H9 (cell line): Measurements from ENCODE around the gene CYB5B. TPM values are rescaled to one million over a fixed set of nuclear protein-coding genes. Genes with fewer than 3 reads are reported as not detected.

Experiments used
- DNase-seq: peaks from one replicate; pipeline ENCODE4 v3.0.0-alpha.2; 2017
- H2AFZ ChIP-seq: one replicate; pipeline ENCODE4 v1.6.1; 2013; ENCODE audit warnings: mild to moderate bottlenecking, low read length, control low read depth, moderate library complexity
- H2AK5ac ChIP-seq: 2 replicates; pipeline ENCODE4 v1.6.1; 2013; ENCODE audit warnings: low read length, control low read depth, mixed read lengths; ENCODE audit not compliant: insufficient read length
- H2BK120ac ChIP-seq: one replicate; pipeline ENCODE4 v1.6.1; 2013; ENCODE audit warnings: low read depth, mild to moderate bottlenecking, low read length, control low read depth, inconsistent platforms; ENCODE audit not compliant: poor library complexity, severe bottlenecking
- H2BK12ac ChIP-seq: 2 replicates; pipeline ENCODE4 v1.6.1; 2013; ENCODE audit warnings: low read length, control low read depth, mixed read lengths, low read depth; ENCODE audit not compliant: insufficient read length
- H2BK15ac ChIP-seq: 2 replicates; pipeline ENCODE4 v1.6.1; 2013; ENCODE audit warnings: low read depth, low read length, control low read depth
- H2BK20ac ChIP-seq: one replicate; pipeline ENCODE4 v1.6.1; 2013; ENCODE audit warnings: low read depth, mild to moderate bottlenecking, low read length, control low read depth, inconsistent platforms; ENCODE audit not compliant: poor library complexity, severe bottlenecking
- H2BK5ac ChIP-seq: 2 replicates; pipeline ENCODE4 v1.6.1; 2013; ENCODE audit warnings: low read length, control low read depth, mixed read lengths; ENCODE audit not compliant: insufficient read length
- H3K14ac ChIP-seq: 2 replicates; pipeline ENCODE4 v1.6.1; 2013; ENCODE audit warnings: low read length, control low read depth; ENCODE audit not compliant: insufficient read depth
- H3K18ac ChIP-seq: 2 replicates; pipeline ENCODE4 v1.6.1; 2013; ENCODE audit warnings: low read depth, mild to moderate bottlenecking, mixed read lengths, low read length, control low read depth; ENCODE audit not compliant: insufficient read length
- H3K23ac ChIP-seq: 2 replicates; pipeline ENCODE4 v1.6.1; 2013; ENCODE audit warnings: low read length, control low read depth, mixed read lengths, low read depth; ENCODE audit not compliant: insufficient read length
- H3K23me2 ChIP-seq: 2 replicates; pipeline ENCODE4 v1.6.1; 2013; ENCODE audit warnings: low read depth, mild to moderate bottlenecking, mixed read lengths, low read length, control low read depth; ENCODE audit not compliant: insufficient read length, poor library complexity, severe bottlenecking
- H3K27ac ChIP-seq: 2 replicates; pipeline ENCODE4 v1.5.1; 2013; ENCODE audit warnings: low read length, control low read depth, mixed read lengths, low read depth; ENCODE audit not compliant: insufficient read length
- H3K27me3 ChIP-seq: 2 replicates; pipeline ENCODE4 v1.6.1; 2013; ENCODE audit warnings: low read length, control low read depth, inconsistent platforms; ENCODE audit not compliant: insufficient read depth
- H3K4ac ChIP-seq: 2 replicates; pipeline ENCODE4 v1.6.1; 2013; ENCODE audit warnings: low read depth, mild to moderate bottlenecking, control low read depth, inconsistent platforms, low read length, moderate library complexity
- H3K4me1 ChIP-seq: 2 replicates; pipeline ENCODE4 v1.6.1; 2013; ENCODE audit warnings: low read length, control low read depth, inconsistent platforms; ENCODE audit not compliant: insufficient read depth
- H3K4me2 ChIP-seq: 2 replicates; pipeline ENCODE4 v1.6.1; 2013; ENCODE audit warnings: low read length, control low read depth, mixed read lengths; ENCODE audit not compliant: insufficient read length, insufficient read depth
- H3K56ac ChIP-seq: 2 replicates; pipeline ENCODE4 v1.6.1; 2013; ENCODE audit warnings: low read depth, mild to moderate bottlenecking, mixed read lengths, low read length, control low read depth; ENCODE audit not compliant: insufficient read length
- H3K79me1 ChIP-seq: 2 replicates; pipeline ENCODE4 v1.6.1; 2013; ENCODE audit warnings: low read depth, mild to moderate bottlenecking, moderate library complexity, low read length, control low read depth, inconsistent platforms; ENCODE audit not compliant: insufficient read depth, poor library complexity, severe bottlenecking
- H3K79me2 ChIP-seq: 2 replicates; pipeline ENCODE4 v1.6.1; 2013; ENCODE audit warnings: low read length, control low read depth, inconsistent platforms; ENCODE audit not compliant: insufficient read depth
- H3K9ac ChIP-seq: 2 replicates; pipeline ENCODE4 v1.6.1; 2013; ENCODE audit warnings: low read length, control low read depth, mixed read lengths; ENCODE audit not compliant: insufficient read length; ENCODE audit errors: extremely low read depth
- H3K9me3 ChIP-seq: one replicate; pipeline ENCODE4 v1.6.1; 2013; ENCODE audit warnings: low read depth, low read length, inconsistent platforms; ENCODE audit not compliant: control insufficient read depth
- H3T11ph ChIP-seq: one replicate; pipeline ENCODE4 v1.6.1; 2013; ENCODE audit warnings: mild to moderate bottlenecking, low read length, control low read depth, inconsistent platforms
- H4K20me1 ChIP-seq: one replicate; pipeline ENCODE4 v1.6.1; 2013; ENCODE audit not compliant: control insufficient read depth, insufficient read length, insufficient read depth
- H4K5ac ChIP-seq: 2 replicates; pipeline ENCODE4 v1.6.1; 2013; ENCODE audit warnings: low read depth, mild to moderate bottlenecking, mixed read lengths, low read length, control low read depth; ENCODE audit not compliant: insufficient read length
- H4K8ac ChIP-seq: replicated peaks from 2 replicates; pipeline ENCODE4 v1.6.1; 2013; ENCODE audit warnings: low read length, control low read depth, mixed read lengths, low read depth; ENCODE audit not compliant: insufficient read length
- H4K91ac ChIP-seq: 2 replicates; pipeline ENCODE4 v1.6.1; 2013; ENCODE audit warnings: low read depth, mild to moderate bottlenecking, moderate library complexity, mixed read lengths, low read length, control low read depth; ENCODE audit not compliant: insufficient read length
- H3K27ac Mint-ChIP-seq, 3 experiments: 2 replicates in 2 of 3; 3 replicates in 1 of 3; pipeline ENCODE4 v1.8.0; 2020 to 2021; ENCODE audit warnings: mixed read lengths in 3 of 3, mild to moderate bottlenecking in 1 of 3, moderate library complexity in 1 of 3
- H3K27me3 Mint-ChIP-seq: 2 replicates; pipeline ENCODE4 v1.8.0; 2021; ENCODE audit warnings: low read depth, mild to moderate bottlenecking, moderate library complexity, mixed read lengths
- H3K36me3 Mint-ChIP-seq, 3 experiments: 2 replicates in 2 of 3; 3 replicates in 1 of 3; pipeline ENCODE4 v1.8.0; 2020 to 2021; ENCODE audit warnings: low read depth in 3 of 3, mixed read lengths in 3 of 3; ENCODE audit not compliant: insufficient read depth in 1 of 3
- H3K4me1 Mint-ChIP-seq, 2 experiments: 2 replicates each; pipeline ENCODE4 v1.8.0; 2020; ENCODE audit warnings: mixed read lengths in 2 of 2
- H3K4me3 Mint-ChIP-seq, 2 experiments: 2 replicates in 1 of 2; 3 replicates in 1 of 2; pipeline ENCODE4 v1.8.0; 2020 to 2021; ENCODE audit warnings: mild to moderate bottlenecking in 2 of 2, mixed read lengths in 2 of 2, moderate library complexity in 1 of 2
- H3K9me3 Mint-ChIP-seq, 2 experiments: 2 replicates in 1 of 2; 3 replicates in 1 of 2; pipeline ENCODE4 v1.8.0; 2020; ENCODE audit warnings: mild to moderate bottlenecking in 2 of 2, mixed read lengths in 2 of 2, moderate library complexity in 1 of 2
- WGBS: extraction: QIAGEN DNeasy Blood & Tissue Kit; methylation state at CpG from one replicate; pipeline ENCODE4 v1.1.7; 2013; ENCODE audit warnings: missing lambda C conversion rate, low lambda C conversion rate, mixed read lengths; ENCODE audit not compliant: insufficient read length; ENCODE audit errors: extremely low coverage; 5-methylcytosine and 5-hydroxymethylcytosine counted together
- total RNA-seq: library from RNA; stranded (reverse); gene quantifications from 2 replicates; pipeline ENCODE4 v1.2.1, GENCODE V29; 2021
- TF ChIP-seq, protein P1 (sequence below): fragments of 200-600 bp; sonication (generic); conservative IDR thresholded peaks from 3 replicates; pipeline ENCODE4 v1.8.0; 2021; ENCODE audit warnings: antibody characterized with exemption, mild to moderate bottlenecking

CYB5B gene
- total RNA-seq, 1 experiment from 2014 or later = 126 TPM

DNA sequence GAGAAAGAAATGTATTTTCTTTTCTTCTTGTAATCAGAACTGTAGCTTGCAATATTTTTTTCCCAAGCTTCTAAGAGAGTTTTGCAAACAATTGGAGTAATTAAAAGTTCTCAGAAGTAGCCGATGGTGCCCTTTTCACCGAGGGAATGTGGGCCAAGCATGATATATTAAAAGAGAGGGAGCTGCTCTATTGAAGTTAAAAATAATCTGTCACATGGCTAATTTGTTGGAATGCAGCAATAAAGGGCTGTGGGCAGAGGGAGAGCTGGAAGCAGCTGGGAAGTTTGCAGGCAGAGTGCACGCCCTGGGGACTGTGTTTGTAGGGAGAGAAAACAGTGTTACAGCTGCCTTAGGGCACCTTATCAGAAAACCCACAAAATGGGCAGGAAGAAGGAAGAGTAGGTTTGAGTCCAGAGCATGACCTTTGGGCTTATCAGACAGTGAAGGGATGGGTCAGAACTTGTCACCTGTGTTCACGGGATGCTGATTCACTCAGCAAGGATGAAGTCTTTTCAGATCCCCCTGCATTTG, 20.1 kb upstream of the CYB5B start:
- no peak overlapping the region for H2AK5ac ChIP-seq
- H3K9me3 Mint-ChIP-seq = peaks cover 0 to 1% of the 10 kb centered on the region in 2 experiments; a peak in 2 of 5 replicates
- no peak overlapping the region for H4K8ac ChIP-seq
- no peak overlapping the region for H3K18ac ChIP-seq
- H3K79me1 ChIP-seq = no peaks in the 10 kb centered on the region
- H2BK12ac ChIP-seq = no peak overlapping the region
- H3K14ac ChIP-seq = no peak overlapping the region
- no peaks in the 10 kb centered on the region for H3K9me3 ChIP-seq
- no CpG with 5 or more reads among the region's 4 CpGs for WGBS
- H2BK15ac ChIP-seq = no peak overlapping the region
- H3K4me3 Mint-ChIP-seq = no peak overlapping the region
- H2BK5ac ChIP-seq = no peak overlapping the region
- peak overlapping the region in 1 of 3 experiments; percentile 52; a peak in 1 of 7 replicates for H3K27ac Mint-ChIP-seq
- H3K4me2 ChIP-seq = no peak overlapping the region
- H2AFZ ChIP-seq = peak overlapping the region; percentile 3
- no peak overlapping the region for H4K91ac ChIP-seq
- H3K27ac ChIP-seq = no peak overlapping the region
- no peaks in the 10 kb centered on the region for H3K23me2 ChIP-seq
- no peak overlapping the region for H4K5ac ChIP-seq
- H3K4me1 Mint-ChIP-seq = peaks cover 8 to 9% of the 10 kb centered on the region in 2 experiments
- no peaks in the 10 kb centered on the region for H4K20me1 ChIP-seq
- no peak overlapping the region for H3K4ac ChIP-seq
- H3K36me3 Mint-ChIP-seq = no peaks in the 10 kb centered on the region
- H2BK120ac ChIP-seq = no peak overlapping the region
- no peak overlapping the region for H3K56ac ChIP-seq
- H3K79me2 ChIP-seq = no peaks in the 10 kb centered on the region
- H3K9ac ChIP-seq = no peak overlapping the region
- no peak overlapping the region for H3K23ac ChIP-seq
- no peak for DNase-seq
- TF ChIP-seq, protein P1, sequence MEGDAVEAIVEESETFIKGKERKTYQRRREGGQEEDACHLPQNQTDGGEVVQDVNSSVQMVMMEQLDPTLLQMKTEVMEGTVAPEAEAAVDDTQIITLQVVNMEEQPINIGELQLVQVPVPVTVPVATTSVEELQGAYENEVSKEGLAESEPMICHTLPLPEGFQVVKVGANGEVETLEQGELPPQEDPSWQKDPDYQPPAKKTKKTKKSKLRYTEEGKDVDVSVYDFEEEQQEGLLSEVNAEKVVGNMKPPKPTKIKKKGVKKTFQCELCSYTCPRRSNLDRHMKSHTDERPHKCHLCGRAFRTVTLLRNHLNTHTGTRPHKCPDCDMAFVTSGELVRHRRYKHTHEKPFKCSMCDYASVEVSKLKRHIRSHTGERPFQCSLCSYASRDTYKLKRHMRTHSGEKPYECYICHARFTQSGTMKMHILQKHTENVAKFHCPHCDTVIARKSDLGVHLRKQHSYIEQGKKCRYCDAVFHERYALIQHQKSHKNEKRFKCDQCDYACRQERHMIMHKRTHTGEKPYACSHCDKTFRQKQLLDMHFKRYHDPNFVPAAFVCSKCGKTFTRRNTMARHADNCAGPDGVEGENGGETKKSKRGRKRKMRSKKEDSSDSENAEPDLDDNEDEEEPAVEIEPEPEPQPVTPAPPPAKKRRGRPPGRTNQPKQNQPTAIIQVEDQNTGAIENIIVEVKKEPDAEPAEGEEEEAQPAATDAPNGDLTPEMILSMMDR = no peak
- H3K27me3 Mint-ChIP-seq = no peaks in the 10 kb centered on the region
- H2BK20ac ChIP-seq = no peak overlapping the region
- H3K4me1 ChIP-seq = peaks cover 3% of the 10 kb centered on the region; the same call in 1 of the 2 replicates
- no peak overlapping the region for H3T11ph ChIP-seq
- H3K27me3 ChIP-seq = no peaks in the 10 kb centered on the region
